Dedifferentiated amniotic fluid mesenchymal stem cell (primary cell): ENCODE data around the gene CXCR1.
"Not testable (repeated sequence)": the region's sequence is repeated elsewhere in the genome, so short reads cannot be mapped to it uniquely, and the experiment has no call there.

Experiments used
- DNase-seq: peaks from one replicate; pipeline ENCODE4 v3.0.0-alpha.2; 2016; ENCODE audit errors: extremely low spot score

Gene CXCR1

GRCh38 chr2:218161644-218162043, 5.1 kb downstream of the CXCR1 start:
- DNase-seq: no peak

- no peak for DNase-seq
Observed at GRCh38 chr2:218155953-218156479, 10.7 kb downstream of the CXCR1 start.

- no peak for DNase-seq
Observed at GRCh38 chr2:218152777-218153176, 14.0 kb downstream of the CXCR1 start.

- no peak for DNase-seq
Observed at GRCh38 chr2:218152172-218152571, 14.6 kb downstream of the CXCR1 start.

GRCh38 chr2:218149848-218150440, 16.8 kb downstream of the CXCR1 start:
- DNase-seq: no peak

- DNase-seq: no peak
Observed at GRCh38 chr2:218149098-218149497, 17.7 kb downstream of the CXCR1 start.

GRCh38 chr2:218146056-218146455, 20.7 kb downstream of the CXCR1 start:
- DNase-seq: no peak

GRCh38 chr2:218145124-218145523, 21.6 kb downstream of the CXCR1 start:
- no peak for DNase-seq

GRCh38 chr2:218138047-218138446, 28.7 kb downstream of the CXCR1 start:
- no peak for DNase-seq

- DNase-seq: no peak
Observed at GRCh38 chr2:218137514-218137913, 29.2 kb downstream of the CXCR1 start.

GRCh38 chr2:218130822-218131221, 35.9 kb downstream of the CXCR1 start:
- no peak for DNase-seq

GRCh38 chr2:218130377-218130776, 36.4 kb downstream of the CXCR1 start:
- DNase-seq: no peak

- DNase-seq: no peak
Observed at GRCh38 chr2:218129458-218130135, 37.2 kb downstream of the CXCR1 start.

- no peak for DNase-seq
Observed at GRCh38 chr2:218128781-218129457, 37.8 kb downstream of the CXCR1 start.

- DNase-seq: no peak
Observed at GRCh38 chr2:218127929-218128455, 38.8 kb downstream of the CXCR1 start.

- DNase-seq: no peak
Observed at GRCh38 chr2:218125626-218126080, 41.1 kb downstream of the CXCR1 start, which contains the start of gene CXCR2. Gene CXCR2 (plus strand): TSS chr2:218126028. CDS start chr2:218134802, 8,774 bp downstream.

GRCh38 chr2:218125095-218125494, 41.7 kb downstream of the CXCR1 start:
- DNase-seq: no peak

GRCh38 chr2:218123986-218124385, 42.8 kb downstream of the CXCR1 start:
- DNase-seq: no peak

GRCh38 chr2:218122286-218122685, 44.5 kb downstream of the CXCR1 start:
- DNase-seq: not testable (repeated sequence)

- not testable (repeated sequence) for DNase-seq
Observed at GRCh38 chr2:218121789-218122188, 45.0 kb downstream of the CXCR1 start.
